Activated CD4-positive, alpha-beta T cell treated with anti-CD3 and anti-CD28 coated beads, Interleukin-2, Interleukin-4, amounts not matched to agents 100 ng/mL and 50 ng/mL, durations not matched to agents 16 hours and 8 hours (primary cell): ENCODE data around the gene DMD.
A peak's percentile ranks its signal among the peaks of the same experiment; 100 is the strongest.

Experiments used
- DNase-seq: peaks from one replicate; pipeline ENCODE4 v3.0.0-alpha.2; 2020; ENCODE audit warnings: low spot score

DMD gene

GRCh38 chrX:31112226-31112999 is 2098.9 kb downstream of the DMD start:
- no peak for DNase-seq

- DNase-seq: no peak
These were observed 2100.7 kb downstream of the DMD start for GRCh38 chrX:31110657-31111056.

GRCh38 chrX:31099536-31100090 is 2111.7 kb downstream of the DMD start:
- peak; percentile 86 for DNase-seq

GRCh38 chrX:31098079-31098478 is 2113.3 kb downstream of the DMD start:
- DNase-seq: no peak

GRCh38 chrX:31093639-31093975 is 2117.7 kb downstream of the DMD start:
- DNase-seq: no peak

- peak; percentile 38 for DNase-seq
These were observed 2118.2 kb downstream of the DMD start for GRCh38 chrX:31092970-31093638.

- DNase-seq: no peak
These were observed 2118.9 kb downstream of the DMD start for GRCh38 chrX:31092476-31092875.

- DNase-seq: no peak
These were observed 2119.5 kb downstream of the DMD start for GRCh38 chrX:31091819-31092218.

- DNase-seq: no peak
These were observed 2136.8 kb downstream of the DMD start for GRCh38 chrX:31074522-31074921.

GRCh38 chrX:31071725-31072124 is 2139.6 kb downstream of the DMD start, which contains the start of gene FTHL17:
Gene FTHL17 (minus strand): TSS chrX:31072041. CDS start chrX:31071953, 88 bp downstream.
- DNase-seq: no peak

GRCh38 chrX:31071262-31071661 is 2140.1 kb downstream of the DMD start:
- no peak for DNase-seq

- peak; percentile 28 for DNase-seq
These were observed 2141.3 kb downstream of the DMD start for GRCh38 chrX:31070057-31070468.
